ENCODE measurements around the gene PADI4. TPM values are rescaled to one million over a fixed set of nuclear protein-coding genes. Genes with fewer than 3 reads are reported as not detected.

PADI4 gene
- total RNA-seq, 1 donor from 2014 or later, result 1.0 TPM

DNA sequence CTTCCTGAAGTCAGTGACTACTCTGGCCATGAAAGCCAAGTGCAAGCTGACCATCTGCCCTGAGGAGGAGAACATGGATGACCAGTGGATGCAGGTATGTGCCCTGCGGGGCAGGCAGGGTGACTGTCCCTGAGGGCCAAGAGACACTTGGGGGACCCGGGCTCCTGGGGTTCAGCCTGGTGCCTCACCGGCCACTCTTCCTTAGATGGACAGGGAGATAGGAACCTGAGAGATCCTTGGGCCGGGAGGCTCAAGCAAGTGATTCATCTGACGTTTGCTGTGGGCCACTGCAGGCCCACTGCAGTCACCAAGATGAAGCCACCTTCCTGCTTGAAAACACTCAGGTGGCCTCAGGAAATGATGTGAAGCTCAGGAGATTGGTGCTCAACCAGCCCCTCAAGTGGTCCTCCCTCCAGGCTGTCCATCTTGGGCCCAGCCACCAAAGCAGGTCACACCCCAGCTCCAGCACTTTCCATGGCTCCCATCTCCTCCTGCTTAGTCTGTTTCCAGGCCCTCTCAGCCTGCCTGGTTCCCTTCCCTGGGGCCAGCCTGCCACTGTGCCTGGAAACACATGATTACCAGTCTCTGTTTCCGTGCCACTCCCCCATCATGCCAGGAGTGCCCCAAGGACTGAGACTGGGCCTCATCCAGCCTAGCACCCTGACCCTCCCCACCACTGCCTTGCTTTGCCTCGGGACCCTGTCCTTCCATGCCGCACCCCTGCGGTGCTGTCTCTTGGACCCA is 38.2 kb downstream of the PADI4 start:
- H3K4me1 ChIP-seq (ENCODE audit: control insufficient read depth in 3 of 3, insufficient read depth in 3 of 3, low read length in 3 of 3), result no peaks in the 10 kb centered on the region
- H3K9ac ChIP-seq (ENCODE audit: low read depth in 1 of 3, low read length in 3 of 3), result no peak overlapping the region
- no peak overlapping the region for H3K27ac ChIP-seq (ENCODE audit: low read depth, low read length)
- H3K36me3 ChIP-seq (ENCODE audit: control insufficient read depth in 3 of 3, insufficient read depth in 3 of 3, low read length in 3 of 3), result no peaks in the 10 kb centered on the region
- no peaks in the 10 kb centered on the region for H3K9me3 ChIP-seq (ENCODE audit: control insufficient read depth in 3 of 3, low read length in 3 of 3)
- H3K4me3 ChIP-seq (ENCODE audit: low read length in 3 of 3), result no peak overlapping the region
- H3K27me3 ChIP-seq (ENCODE audit: control insufficient read depth in 3 of 3, insufficient read depth in 3 of 3, low read length in 3 of 3), result peaks cover 22 to 29% (median 23%) of the 10 kb centered on the region in 3 donors

DNA sequence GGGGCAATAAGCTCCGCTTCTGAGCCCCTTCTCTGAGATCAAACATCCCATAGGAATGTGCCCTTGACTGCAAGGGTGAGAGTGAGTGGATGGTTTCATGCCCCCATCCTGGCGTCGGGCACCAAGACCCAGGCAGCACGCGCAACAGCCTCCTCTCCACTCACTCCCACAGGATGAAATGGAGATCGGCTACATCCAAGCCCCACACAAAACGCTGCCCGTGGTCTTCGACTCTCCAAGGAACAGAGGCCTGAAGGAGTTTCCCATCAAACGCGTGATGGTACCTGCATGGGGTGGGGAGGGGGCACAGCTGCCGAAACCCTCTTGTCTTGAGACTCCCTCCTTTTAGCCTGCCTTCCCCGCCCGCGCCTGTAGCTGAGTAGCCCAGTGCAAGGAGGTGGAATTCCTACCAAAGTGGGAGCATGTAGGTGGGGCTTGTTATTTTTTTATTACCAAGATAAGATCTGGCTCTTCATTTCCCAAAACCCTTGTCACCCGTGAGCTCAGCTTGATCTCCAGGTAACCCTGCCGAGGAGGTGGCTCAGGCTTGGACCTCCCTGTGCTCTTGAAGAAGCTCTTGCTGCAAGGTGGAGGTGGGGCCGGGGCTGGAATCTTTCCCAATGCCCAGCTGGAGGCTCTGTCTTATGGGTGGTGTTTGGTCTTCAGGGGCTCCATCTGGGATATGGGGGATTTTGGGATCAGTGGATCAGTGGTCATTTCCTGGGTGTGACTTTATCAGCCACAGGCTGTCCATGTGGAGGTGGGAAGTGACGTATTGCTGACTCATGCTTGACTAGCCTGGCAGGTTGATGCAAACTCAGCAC is 40.0 kb downstream of the PADI4 start:
- H3K9me3 ChIP-seq (ENCODE audit: control insufficient read depth in 3 of 3, low read length in 3 of 3), result no peaks in the 10 kb centered on the region
- H3K9ac ChIP-seq (ENCODE audit: low read depth in 1 of 3, low read length in 3 of 3), result no peak overlapping the region
- H3K27ac ChIP-seq (ENCODE audit: low read depth, low read length), result no peak overlapping the region
- H3K4me3 ChIP-seq (ENCODE audit: low read length in 3 of 3), result no peak overlapping the region
- no peaks in the 10 kb centered on the region for H3K4me1 ChIP-seq (ENCODE audit: control insufficient read depth in 3 of 3, insufficient read depth in 3 of 3, low read length in 3 of 3)
- H3K27me3 ChIP-seq (ENCODE audit: control insufficient read depth in 3 of 3, insufficient read depth in 3 of 3, low read length in 3 of 3), result peaks cover 25 to 34% (median 33%) of the 10 kb centered on the region in 3 donors
- H3K36me3 ChIP-seq (ENCODE audit: control insufficient read depth in 3 of 3, insufficient read depth in 3 of 3, low read length in 3 of 3), result no peaks in the 10 kb centered on the region

DNA sequence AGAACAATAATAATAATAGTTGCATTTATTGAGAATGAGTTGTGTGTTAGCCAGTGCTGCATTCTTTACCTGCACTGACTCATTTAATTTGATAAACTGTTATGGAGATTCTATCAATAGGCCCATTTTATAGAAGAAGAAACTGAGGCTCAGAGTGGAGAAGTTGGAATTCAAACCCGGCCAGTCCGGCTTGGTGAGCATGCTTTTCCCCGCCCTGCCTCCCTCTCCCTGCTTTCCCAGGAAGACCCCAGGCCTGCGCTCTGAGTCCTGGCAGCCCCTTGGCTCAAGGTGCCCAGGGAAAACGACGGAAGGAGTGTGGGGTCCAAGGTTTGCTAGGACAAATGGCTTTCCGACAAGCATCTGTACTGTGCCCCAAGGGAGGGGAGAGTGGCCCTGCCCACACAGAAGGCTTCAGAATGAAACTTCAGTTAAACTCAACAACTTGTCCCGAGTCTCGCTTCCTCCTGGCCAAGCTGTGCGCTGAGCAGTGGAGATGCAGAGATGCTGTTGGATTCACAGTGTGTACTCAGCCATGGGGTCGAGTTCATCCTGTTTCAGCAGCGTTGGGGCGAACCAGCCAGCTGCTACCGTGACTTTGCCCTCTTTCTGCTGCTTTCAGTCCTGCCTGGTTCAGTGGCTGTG is 40.7 kb downstream of the PADI4 start:
- no peak overlapping the region for H3K4me3 ChIP-seq (ENCODE audit: low read length in 3 of 3)
- H3K4me1 ChIP-seq (ENCODE audit: control insufficient read depth in 3 of 3, insufficient read depth in 3 of 3, low read length in 3 of 3), result no peaks in the 10 kb centered on the region
- no peak overlapping the region for H3K9ac ChIP-seq (ENCODE audit: low read depth in 1 of 3, low read length in 3 of 3)
- peaks cover 28 to 39% (median 38%) of the 10 kb centered on the region in 3 donors for H3K27me3 ChIP-seq (ENCODE audit: control insufficient read depth in 3 of 3, insufficient read depth in 3 of 3, low read length in 3 of 3)
- no peaks in the 10 kb centered on the region for H3K9me3 ChIP-seq (ENCODE audit: control insufficient read depth in 3 of 3, low read length in 3 of 3)
- no peak overlapping the region for H3K27ac ChIP-seq (ENCODE audit: low read depth, low read length)
- no peaks in the 10 kb centered on the region for H3K36me3 ChIP-seq (ENCODE audit: control insufficient read depth in 3 of 3, insufficient read depth in 3 of 3, low read length in 3 of 3)

DNA sequence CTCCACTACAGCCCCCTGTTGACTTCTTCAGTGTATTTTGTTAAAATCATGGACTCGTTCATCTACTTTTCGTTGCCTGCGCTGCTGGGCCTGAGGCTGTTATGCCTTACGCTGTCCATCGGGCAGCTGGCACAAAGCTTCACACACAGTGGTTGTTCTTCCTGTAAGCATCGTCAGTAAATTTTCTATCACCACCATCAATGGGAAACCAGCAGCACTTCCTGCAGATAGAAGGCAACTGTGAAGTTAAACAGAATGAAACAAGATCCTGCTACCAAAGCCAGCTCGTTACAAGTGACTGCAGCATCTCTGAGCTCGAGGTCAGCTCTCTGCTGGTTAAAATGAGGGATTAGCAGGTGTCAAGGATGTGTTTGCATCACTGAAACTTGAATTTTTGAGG is 42.1 kb downstream of the PADI4 start:
- Histone ChIP-seq H3K27me3 (ENCODE audit: control insufficient read depth in 3 of 3, insufficient read depth in 3 of 3, low read length in 3 of 3) (peaks cover 32 to 43% (median 39%) of the 10 kb centered on the region in 3 donors), H3K9ac (ENCODE audit: low read depth in 1 of 3, low read length in 3 of 3) (no peak overlapping the region), H3K9me3 (ENCODE audit: control insufficient read depth in 3 of 3, low read length in 3 of 3) (no peaks in the 10 kb centered on the region), H3K4me3 (ENCODE audit: low read length in 3 of 3) (no peak overlapping the region), H3K27ac (ENCODE audit: low read depth, low read length) (no peak overlapping the region), H3K4me1 (ENCODE audit: control insufficient read depth in 3 of 3, insufficient read depth in 3 of 3, low read length in 3 of 3) (no peaks in the 10 kb centered on the region), H3K36me3 (ENCODE audit: control insufficient read depth in 3 of 3, insufficient read depth in 3 of 3, low read length in 3 of 3) (no peaks in the 10 kb centered on the region)

DNA sequence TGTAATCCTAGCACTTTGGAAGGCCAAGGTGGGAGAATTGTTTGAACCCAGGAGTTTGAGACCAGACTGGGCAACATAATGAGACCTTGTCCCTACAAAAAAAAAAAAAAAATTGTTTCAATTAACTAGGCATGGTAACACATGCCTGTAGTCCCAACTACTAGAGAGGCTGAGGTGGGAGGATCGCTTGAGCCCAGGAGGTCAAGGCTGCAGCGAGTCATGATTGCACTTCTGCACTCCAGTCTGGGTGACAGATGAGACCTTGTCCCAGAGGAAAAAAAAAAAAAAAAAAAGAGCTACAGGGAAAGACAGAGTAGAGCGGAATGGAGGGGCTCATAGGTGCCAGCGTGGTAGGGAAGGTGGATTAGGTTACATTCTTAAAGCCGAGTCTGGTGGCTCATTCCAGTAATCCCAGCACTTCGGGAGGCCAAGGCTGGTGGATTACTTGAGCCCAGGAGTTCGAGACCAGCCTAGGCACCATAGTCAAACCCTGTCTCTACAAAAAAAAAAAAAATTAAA is 43.0 kb downstream of the PADI4 start:
- Histone ChIP-seq H3K9me3 (ENCODE audit: control insufficient read depth in 3 of 3, low read length in 3 of 3) (no peaks in the 10 kb centered on the region), H3K27me3 (ENCODE audit: control insufficient read depth in 3 of 3, insufficient read depth in 3 of 3, low read length in 3 of 3) (peaks cover 31 to 41% (median 36%) of the 10 kb centered on the region in 3 donors), H3K4me1 (ENCODE audit: control insufficient read depth in 3 of 3, insufficient read depth in 3 of 3, low read length in 3 of 3) (no peaks in the 10 kb centered on the region), H3K36me3 (ENCODE audit: control insufficient read depth in 3 of 3, insufficient read depth in 3 of 3, low read length in 3 of 3) (no peaks in the 10 kb centered on the region), H3K9ac (ENCODE audit: low read depth in 1 of 3, low read length in 3 of 3) (no peak overlapping the region), H3K4me3 (ENCODE audit: low read length in 3 of 3) (no peak overlapping the region), H3K27ac (ENCODE audit: low read depth, low read length) (no peak overlapping the region)

DNA sequence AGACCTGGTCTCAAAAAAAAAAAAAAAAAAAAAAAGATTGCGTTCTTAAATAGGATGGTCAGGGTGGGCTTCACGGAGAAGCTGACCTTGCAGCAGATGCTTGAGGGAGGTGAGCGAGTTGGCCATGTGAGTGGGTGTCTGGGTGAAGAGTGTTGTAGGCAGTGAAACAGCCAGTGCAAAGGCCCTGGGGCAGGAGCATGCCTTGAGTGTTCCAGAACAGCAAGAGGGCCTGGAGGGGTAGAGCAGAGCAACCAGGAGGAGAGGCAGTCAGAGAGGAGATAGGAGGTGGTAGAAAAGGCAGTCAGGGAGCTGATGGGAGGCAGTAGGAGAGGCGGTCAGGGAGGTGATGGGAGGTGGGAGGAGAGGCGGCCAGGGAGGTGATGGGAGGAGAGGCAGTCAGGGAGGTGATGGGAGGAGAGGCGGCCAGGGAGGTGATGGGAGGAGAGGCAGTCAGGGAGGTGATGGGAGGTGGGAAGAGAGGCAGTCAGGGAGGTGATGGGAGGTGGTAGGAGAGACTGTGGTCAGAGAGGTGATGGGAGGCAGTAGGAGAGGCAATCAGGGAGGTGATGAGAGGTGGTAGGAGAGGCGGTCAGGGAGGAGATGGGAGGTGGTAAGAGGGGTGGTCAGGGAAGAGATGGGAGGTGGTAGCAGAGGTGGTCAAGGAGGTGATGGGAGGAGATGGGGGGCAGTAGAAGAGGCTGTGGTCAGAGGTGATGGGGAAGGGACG is 43.8 kb downstream of the PADI4 start:
- H3K4me1 ChIP-seq (ENCODE audit: control insufficient read depth in 3 of 3, insufficient read depth in 3 of 3, low read length in 3 of 3), result no peaks in the 10 kb centered on the region
- H3K9ac ChIP-seq (ENCODE audit: low read depth in 1 of 3, low read length in 3 of 3), result no peak overlapping the region
- peaks cover 31 to 38% (median 34%) of the 10 kb centered on the region in 3 donors for H3K27me3 ChIP-seq (ENCODE audit: control insufficient read depth in 3 of 3, insufficient read depth in 3 of 3, low read length in 3 of 3)
- no peaks in the 10 kb centered on the region for H3K9me3 ChIP-seq (ENCODE audit: control insufficient read depth in 3 of 3, low read length in 3 of 3)
- H3K36me3 ChIP-seq (ENCODE audit: control insufficient read depth in 3 of 3, insufficient read depth in 3 of 3, low read length in 3 of 3), result no peaks in the 10 kb centered on the region
- H3K4me3 ChIP-seq (ENCODE audit: low read length in 3 of 3), result no peak overlapping the region
- H3K27ac ChIP-seq (ENCODE audit: low read depth, low read length), result no peak overlapping the region

DNA sequence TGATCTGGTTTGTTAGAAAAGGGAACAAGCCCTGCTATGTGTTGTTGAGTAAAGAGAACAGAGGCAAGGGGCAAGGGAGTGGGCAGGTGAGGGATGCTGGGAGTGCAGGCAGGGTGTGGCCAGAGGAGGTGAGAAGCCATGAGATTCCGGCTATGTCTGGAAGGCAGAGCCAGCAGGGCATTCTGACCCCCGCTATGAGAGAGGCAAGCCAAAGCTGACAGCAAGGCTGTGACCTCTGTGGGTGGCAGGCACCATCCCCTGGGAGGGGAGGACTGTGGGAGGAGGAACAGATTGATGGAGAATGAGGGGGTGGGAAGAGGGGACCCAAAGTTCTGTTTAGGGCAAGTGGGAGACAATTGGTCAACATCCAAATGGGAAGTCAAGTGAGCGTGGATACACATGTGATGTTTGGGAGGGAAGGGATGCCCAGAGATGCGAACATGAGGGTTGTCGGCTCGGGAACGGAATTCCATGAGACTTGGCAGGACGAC is 44.5 kb downstream of the PADI4 start:
- Histone ChIP-seq H3K4me1 (ENCODE audit: control insufficient read depth in 3 of 3, insufficient read depth in 3 of 3, low read length in 3 of 3) (no peaks in the 10 kb centered on the region), H3K9me3 (ENCODE audit: control insufficient read depth in 3 of 3, low read length in 3 of 3) (no peaks in the 10 kb centered on the region), H3K27me3 (ENCODE audit: control insufficient read depth in 3 of 3, insufficient read depth in 3 of 3, low read length in 3 of 3) (peaks cover 31 to 38% (median 34%) of the 10 kb centered on the region in 3 donors), H3K36me3 (ENCODE audit: control insufficient read depth in 3 of 3, insufficient read depth in 3 of 3, low read length in 3 of 3) (no peaks in the 10 kb centered on the region), H3K27ac (ENCODE audit: low read depth, low read length) (no peak overlapping the region), H3K4me3 (ENCODE audit: low read length in 3 of 3) (no peak overlapping the region), H3K9ac (ENCODE audit: low read depth in 1 of 3, low read length in 3 of 3) (no peak overlapping the region)

DNA sequence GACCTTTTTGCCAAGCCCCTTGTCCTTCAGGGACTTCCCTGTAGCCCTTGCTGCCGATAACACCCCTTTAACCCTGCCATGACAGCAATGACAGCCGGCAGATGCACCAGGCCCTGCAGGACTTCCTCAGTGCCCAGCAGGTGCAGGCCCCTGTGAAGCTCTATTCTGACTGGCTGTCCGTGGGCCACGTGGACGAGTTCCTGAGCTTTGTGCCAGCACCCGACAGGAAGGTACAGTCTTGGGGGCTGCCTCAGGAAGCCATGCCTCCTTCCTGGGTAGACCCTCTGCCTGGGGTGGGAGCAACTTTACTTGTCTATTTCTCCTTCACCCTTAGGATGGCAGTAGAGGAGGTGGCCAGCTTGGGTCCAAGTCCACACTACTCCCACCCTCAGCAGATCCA is 47.9 kb downstream of the PADI4 start:
- no peak overlapping the region for H3K27ac ChIP-seq (ENCODE audit: low read depth, low read length)
- H3K36me3 ChIP-seq (ENCODE audit: control insufficient read depth in 3 of 3, insufficient read depth in 3 of 3, low read length in 3 of 3), result no peaks in the 10 kb centered on the region
- peaks cover 20 to 42% (median 25%) of the 10 kb centered on the region in 3 donors for H3K27me3 ChIP-seq (ENCODE audit: control insufficient read depth in 3 of 3, insufficient read depth in 3 of 3, low read length in 3 of 3)
- no peak overlapping the region for H3K9ac ChIP-seq (ENCODE audit: low read depth in 1 of 3, low read length in 3 of 3)
- H3K4me1 ChIP-seq (ENCODE audit: control insufficient read depth in 3 of 3, insufficient read depth in 3 of 3, low read length in 3 of 3), result no peaks in the 10 kb centered on the region
- no peaks in the 10 kb centered on the region for H3K9me3 ChIP-seq (ENCODE audit: control insufficient read depth in 3 of 3, low read length in 3 of 3)
- H3K4me3 ChIP-seq (ENCODE audit: low read length in 3 of 3), result no peak overlapping the region

DNA sequence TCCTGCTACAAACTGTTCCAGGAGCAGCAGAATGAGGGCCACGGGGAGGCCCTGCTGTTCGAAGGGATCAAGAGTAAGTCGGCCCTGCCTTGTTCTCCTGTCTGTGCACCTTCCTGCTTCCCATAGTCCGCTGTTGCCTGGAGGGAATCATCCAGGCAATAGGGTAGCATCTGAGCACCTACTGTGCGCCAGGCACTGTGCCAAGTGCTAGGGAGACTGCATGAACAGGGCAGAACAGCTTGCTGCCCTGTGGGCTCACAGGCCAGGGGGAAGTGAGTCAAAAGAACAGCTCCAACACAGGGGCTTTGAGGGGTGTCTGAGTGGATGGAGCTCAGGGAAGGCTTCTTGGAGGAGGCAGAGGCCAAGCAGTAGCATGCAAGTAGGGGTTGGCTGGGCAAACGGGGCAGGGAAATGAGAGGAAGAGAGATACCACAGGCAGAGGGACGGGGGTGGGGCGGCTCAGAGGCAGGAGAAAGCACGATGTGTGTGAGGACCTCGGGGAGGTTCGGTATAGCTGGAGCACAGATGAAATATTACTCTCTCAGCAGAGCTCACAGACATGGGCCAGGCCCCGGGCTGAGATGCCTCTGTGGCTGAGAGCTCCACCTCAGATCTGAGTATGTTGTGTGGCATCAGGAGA is 48.5 kb downstream of the PADI4 start:
- no peaks in the 10 kb centered on the region for H3K4me1 ChIP-seq (ENCODE audit: control insufficient read depth in 3 of 3, insufficient read depth in 3 of 3, low read length in 3 of 3)
- H3K9ac ChIP-seq (ENCODE audit: low read depth in 1 of 3, low read length in 3 of 3), result no peak overlapping the region
- peaks cover 19 to 45% (median 30%) of the 10 kb centered on the region in 3 donors for H3K27me3 ChIP-seq (ENCODE audit: control insufficient read depth in 3 of 3, insufficient read depth in 3 of 3, low read length in 3 of 3)
- no peaks in the 10 kb centered on the region for H3K9me3 ChIP-seq (ENCODE audit: control insufficient read depth in 3 of 3, low read length in 3 of 3)
- H3K27ac ChIP-seq (ENCODE audit: low read depth, low read length), result no peak overlapping the region
- no peak overlapping the region for H3K4me3 ChIP-seq (ENCODE audit: low read length in 3 of 3)
- no peaks in the 10 kb centered on the region for H3K36me3 ChIP-seq (ENCODE audit: control insufficient read depth in 3 of 3, insufficient read depth in 3 of 3, low read length in 3 of 3)
